Measurements from ENCODE around the gene TMEM221. TPM values are rescaled to one million over a fixed set of nuclear protein-coding genes. Genes with fewer than 3 reads are reported as not detected.

TMEM221 gene
- total and polyA plus RNA-seq, 11 donors, result 0.04 to 0.52 TPM; not detected in 9

DNA sequence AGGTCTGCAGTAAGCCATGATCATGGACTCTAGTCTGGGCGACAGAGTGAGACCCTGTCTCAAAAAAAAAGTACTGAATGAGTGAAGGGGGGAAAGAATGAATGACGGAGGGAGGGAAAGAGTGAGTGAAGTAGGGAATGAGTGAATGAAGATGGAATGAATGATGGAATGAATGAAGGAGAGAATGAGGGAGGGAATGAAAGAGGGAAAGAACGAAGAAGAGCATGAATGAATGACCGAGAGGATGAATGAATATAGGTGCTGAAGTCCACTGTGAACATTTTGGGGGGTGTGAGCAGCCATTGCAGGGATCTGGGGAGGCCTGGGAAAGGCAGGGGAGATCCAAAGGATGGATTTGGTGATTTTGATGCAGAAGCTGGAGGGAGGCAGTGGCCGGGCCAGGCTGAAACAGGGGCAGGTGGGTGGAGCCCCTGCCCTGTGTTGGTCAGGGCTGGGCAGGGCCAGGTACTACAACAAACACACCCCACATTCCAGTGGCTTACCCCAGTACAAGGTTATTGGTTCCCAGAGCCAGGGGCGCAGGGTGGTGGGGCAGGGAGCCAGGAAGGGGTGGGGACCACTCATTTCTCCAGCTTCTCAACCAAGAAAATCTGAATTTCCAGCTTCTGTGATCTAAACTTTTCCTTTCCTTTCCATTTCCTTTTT is 36.2 kb upstream of the TMEM221 start:
- Histone ChIP-seq H3K9me3 (no peaks in the 10 kb centered on the region), H3K27me3 (no peaks in the 10 kb centered on the region), H3K27ac (no peak overlapping the region), H3K36me3 (peaks cover 0 to 36% (median 4%) of the 10 kb centered on the region in 9 donors), H3K4me3 (no peak overlapping the region), H3K4me1 (peaks cover 0 to 42% (median 16%) of the 10 kb centered on the region in 12 donors)
- TF ChIP-seq POLR2A (IDR thresholded peaks at IDR 0.05), result no peak
- TF ChIP-seq CTCF (IDR thresholded peaks at IDR 0.05), result no peak
- intact Hi-C loops (cut with DNase I), result loop anchor here in 1 of 10 donors (10.0 kb wide), 1 partner anchor 620 kb away; no protein-coding TSS in a partner anchor
- WGBS, 4 donors, result 91 to 95% (median 93%) methylated on average over 6 of the region's 6 CpGs
- ATAC-seq, result no peak
- DNase-seq, result no peak

DNA sequence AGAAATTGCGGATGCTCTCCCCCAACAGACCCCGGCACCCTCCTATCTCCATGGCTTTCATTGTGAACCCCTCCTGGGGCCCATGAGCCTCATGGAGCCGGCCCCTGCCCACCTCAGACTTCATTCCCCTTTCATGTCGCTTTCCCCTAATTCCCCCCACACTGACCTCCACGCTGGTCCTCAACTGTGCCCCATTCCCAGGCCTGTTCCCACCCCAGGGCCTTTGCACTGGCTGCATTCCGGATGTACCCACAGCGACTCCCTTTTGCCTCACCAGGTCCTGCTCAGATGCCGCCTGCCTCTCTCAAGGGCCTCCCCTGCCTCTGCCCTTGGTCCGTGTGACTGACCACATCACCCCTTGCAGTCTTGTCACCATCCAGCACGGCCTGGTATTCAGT is 35.1 kb upstream of the TMEM221 start:
- H3K4me3 ChIP-seq, result no peak overlapping the region
- 94 to 97% (median 95%) methylated on average over 10 of the region's 10 CpGs for WGBS, 4 donors
- intact Hi-C loops (cut with DNase I), result loop anchor here in 1 of 10 donors (10.0 kb wide), 1 partner anchor 621 kb away; no protein-coding TSS in a partner anchor
- ATAC-seq, result no peak
- DNase-seq, result no peak
- peaks cover 0 to 33% (median 8%) of the 10 kb centered on the region in 12 donors for H3K4me1 ChIP-seq
- no peaks in the 10 kb centered on the region for H3K9me3 ChIP-seq
- H3K27ac ChIP-seq, result no peak overlapping the region
- TF ChIP-seq CTCF (IDR thresholded peaks at IDR 0.05) (no peak), POLR2A (IDR thresholded peaks at IDR 0.05) (no peak)
- peaks cover 0 to 30% (median 4%) of the 10 kb centered on the region in 9 donors for H3K36me3 ChIP-seq
- no peaks in the 10 kb centered on the region for H3K27me3 ChIP-seq

DNA sequence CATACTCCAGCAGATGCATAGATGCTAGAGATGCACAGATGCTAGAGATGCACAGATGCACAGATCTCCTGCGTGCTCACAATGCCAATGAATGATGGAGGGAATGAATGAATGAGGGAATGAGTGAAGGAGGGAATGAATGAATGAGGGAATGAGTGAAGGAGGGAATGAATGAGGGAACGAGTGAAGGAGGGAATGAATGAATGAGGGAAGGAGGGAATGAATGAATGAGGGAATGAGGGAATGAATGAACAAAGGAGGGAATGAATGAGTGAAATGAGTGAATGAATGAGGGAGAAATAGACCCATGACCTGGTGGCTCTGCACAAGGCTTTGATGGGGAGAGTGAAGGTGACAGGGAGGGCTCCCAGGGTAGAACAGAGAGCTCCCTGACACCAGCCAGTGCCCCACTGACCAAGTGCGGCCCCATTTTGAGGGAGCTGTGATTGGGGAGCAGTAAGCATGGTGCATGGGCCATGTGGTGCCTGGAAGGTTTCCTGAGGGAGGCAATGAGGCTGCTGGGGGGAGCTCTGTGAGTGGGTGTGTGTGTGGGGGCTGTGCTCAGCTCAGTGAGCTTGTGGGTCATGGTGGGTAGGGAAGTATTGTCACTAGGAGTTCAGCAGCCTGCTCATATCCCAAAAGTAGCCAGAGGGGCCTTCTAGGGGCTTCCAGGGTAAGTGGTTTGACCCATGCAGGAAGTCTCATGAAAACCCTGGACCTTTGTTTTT is 34.6 kb upstream of the TMEM221 start:
- WGBS, 4 donors, result 78 to 86% (median 84%) methylated on average over 3 of the region's 3 CpGs
- TF ChIP-seq POLR2A (IDR thresholded peaks at IDR 0.05) (no peak), CTCF (IDR thresholded peaks at IDR 0.05) (no peak)
- Histone ChIP-seq H3K27me3 (no peaks in the 10 kb centered on the region), H3K4me3 (no peak overlapping the region), H3K9me3 (no peaks in the 10 kb centered on the region), H3K4me1 (peaks cover 0 to 31% (median 3%) of the 10 kb centered on the region in 12 donors), H3K27ac (no peak overlapping the region), H3K36me3 (peaks cover 0 to 27% (median 4%) of the 10 kb centered on the region in 9 donors)
- intact Hi-C loops (cut with DNase I), result loop anchor here in 1 of 10 donors (10.0 kb wide), 1 partner anchor 622 kb away; no protein-coding TSS in a partner anchor
- ATAC-seq, result no peak
- DNase-seq, result no peak

DNA sequence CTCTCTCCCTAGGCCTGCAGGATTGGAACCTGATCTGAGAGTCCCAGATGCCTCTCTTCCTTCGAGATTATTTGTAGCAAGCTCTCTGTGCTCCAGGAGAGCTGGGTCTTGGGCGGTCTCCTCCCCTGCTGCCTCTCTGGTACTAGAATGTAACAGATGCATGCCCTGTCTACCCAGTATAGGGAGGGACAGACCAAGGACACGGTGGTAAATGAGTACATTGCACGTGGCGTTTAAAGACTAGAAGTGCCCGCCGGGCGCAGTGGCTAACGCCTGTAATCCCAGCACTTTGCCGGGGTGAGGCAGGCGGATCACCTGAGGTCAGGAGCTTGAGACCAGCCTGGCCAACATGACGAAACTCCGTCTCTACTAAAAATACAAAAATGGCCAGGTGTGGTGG is 33.5 kb upstream of the TMEM221 start:
- intact Hi-C loops (cut with DNase I), result loop anchor here in 1 of 10 donors (10.0 kb wide), 1 partner anchor 623 kb away; no protein-coding TSS in a partner anchor
- H3K9me3 ChIP-seq, result no peaks in the 10 kb centered on the region
- no peaks in the 10 kb centered on the region for H3K27me3 ChIP-seq
- peaks cover 0 to 19% (median 0%) of the 10 kb centered on the region in 9 donors for H3K36me3 ChIP-seq
- peaks cover 0 to 31% (median 1%) of the 10 kb centered on the region in 12 donors for H3K4me1 ChIP-seq
- WGBS, 4 donors, result 87 to 93% (median 91%) methylated on average over 10 to 13 of the region's 13 CpGs
- DNase-seq, result no peak
- H3K27ac ChIP-seq, result peak overlapping the region in 2 of 12 donors; percentile 41 to 67
- ATAC-seq, result no peak
- no peak overlapping the region for H3K4me3 ChIP-seq
- TF ChIP-seq CTCF (IDR thresholded peaks at IDR 0.05), result no peak
- no peak for TF ChIP-seq POLR2A (IDR thresholded peaks at IDR 0.05)

Data from heart left ventricle (tissue), 16 donors.